Stimulated activated CD8-positive, alpha-beta memory T cell treated with anti-CD3 and anti-CD28 coated beads, Interleukin-7, amount 100 ng/mL, for 48 hours (primary cell): Measurements from ENCODE around the gene CLEC16A.

Experiments
- DNase-seq, 2 donors: peaks; one replicate each; pipeline ENCODE4 v3.0.0-alpha.2; 2020; ENCODE audit warnings: low read depth in 1 of 2; ENCODE audit errors: extremely low read depth in 1 of 2

The CLEC16A gene

GRCh38 chr16:11225677-11226549 is 281.5 kb downstream of the CLEC16A start:
- DNase-seq = no peak

- DNase-seq = no peak
Observed at GRCh38 chr16:11229432-11229831, 285.1 kb downstream of the CLEC16A start.

DNA sequence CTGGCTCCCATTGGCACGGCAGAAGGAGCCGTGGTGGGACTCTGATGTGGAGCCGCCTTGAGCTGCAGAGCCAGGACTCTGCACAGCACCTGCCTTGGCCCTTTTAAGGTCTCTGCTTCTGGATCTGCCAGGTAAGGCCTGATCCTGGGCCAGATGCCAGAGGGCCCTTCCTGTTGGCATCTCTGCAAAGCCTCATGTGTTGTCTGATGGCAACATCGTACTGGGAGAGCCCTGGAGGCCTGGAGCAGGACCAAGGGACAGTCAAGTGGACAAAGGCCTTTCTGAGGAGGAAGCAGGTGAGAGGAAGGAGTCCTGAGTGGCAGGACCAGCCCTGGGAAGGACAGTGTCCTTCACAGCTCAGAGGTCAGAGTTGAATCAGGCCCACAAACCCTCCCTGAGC is 285.5 kb downstream of the CLEC16A start:
- DNase-seq = no peak

- DNase-seq = no peak
Observed at GRCh38 chr16:11231367-11231970, 287.1 kb downstream of the CLEC16A start.
